A549 (cell line): ENCODE data around the gene AJAP1. TPM values are rescaled to one million over a fixed set of nuclear protein-coding genes. Genes with fewer than 3 reads are reported as not detected.

Experiments
- ATAC-seq, 2 experiments: fragments of 200-7000 bp in 1 of 2; fragments of >200 bp in 1 of 2; cut with Nextera tagmentation in 1 of 2; cut with Tn5 transposase in 1 of 2; 3 replicates each; pipeline versions ENCODE4 v1.8.0 to v1.9.1; 2018 to 2020; ENCODE audit warnings: mild to moderate bottlenecking in 1 of 2, moderate library complexity in 1 of 2
- CTCF ChIA-PET: fragments of 300-600 bp; sonication (Branson Sonifier 250); formaldehyde crosslinking; extraction: SDS; loops from one replicate; lab custom pipeline; 2021; ENCODE audit warnings: antibody characterized with exemption, inconsistent platforms; lab: Yijun Ruan, JAX
- POLR2A ChIA-PET: fragments of 350-600 bp; formaldehyde crosslinking; extraction: SDS; loops from one replicate; lab custom pipeline; 2021; ENCODE audit warnings: antibody characterized with exemption, inconsistent platforms; lab: Yijun Ruan, JAX
- DNase-seq, 2 experiments: peaks; one replicate each; pipeline versions ENCODE4 v3.0.0 to v3.0.0-alpha.2; 2011 to 2016; ENCODE audit warnings: low read depth in 1 of 2, low spot score in 1 of 2
- FAIRE-seq: peaks from 2 replicates; lab custom pipeline; 2011; peaks lifted over from hg19 to GRCh38; lab: Jason Lieb, UNC
- H3K27ac ChIP-seq, 2 experiments: fragments of >200 bp; sonication (Bioruptor Twin); formaldehyde crosslinking; 3 replicates each; pipeline ENCODE4 v1.5.1; 2016 to 2017
- H3K4me1 ChIP-seq: fragments of >200 bp; sonication (Bioruptor Twin); formaldehyde crosslinking; 3 replicates; pipeline ENCODE4 v1.6.1; 2016
- H3K4me2 ChIP-seq: fragments of >200 bp; sonication (Bioruptor Twin); formaldehyde crosslinking; 3 replicates; pipeline ENCODE4 v1.6.1; 2016
- H3K4me3 ChIP-seq: fragments of >200 bp; sonication (Bioruptor Twin); formaldehyde crosslinking; 3 replicates; pipeline ENCODE4 v1.5.1; 2016
- H3K9me3 ChIP-seq: fragments of >200 bp; sonication (Bioruptor Twin); formaldehyde crosslinking; 3 replicates; pipeline ENCODE4 v1.6.1; 2016
- CEBPB ChIP-seq, 2 experiments: fragments of >200 bp in 1 of 2; sonication (Bioruptor Twin) in 1 of 2; formaldehyde crosslinking in 1 of 2; IDR thresholded peaks; 2 replicates each; pipeline ENCODE4 v1.6.1; 2012 to 2016
- CHD2 ChIP-seq: fragments of 150-350 bp; IDR thresholded peaks from 2 replicates; pipeline ENCODE4 v1.6.1; 2014; ENCODE audit warnings: low read length; ENCODE audit not compliant: partially characterized antibody
- CHD4 ChIP-seq: fragments of 200-600 bp; sonication (generic); IDR thresholded peaks from 2 replicates; pipeline ENCODE4 v1.6.1; 2016; ENCODE audit warnings: antibody characterized with exemption, mild to moderate bottlenecking, borderline replicate concordance
- E2F6 ChIP-seq: IDR thresholded peaks from 2 replicates; pipeline ENCODE4 v1.6.1; 2012; ENCODE audit warnings: low read depth, borderline replicate concordance
- EHF ChIP-seq: fragments of 250-450 bp; sonication (Bioruptor Pico); IDR thresholded peaks from 2 replicates; pipeline ENCODE4 v1.5.0; 2020; ENCODE audit warnings: mild to moderate bottlenecking
- EHMT2 ChIP-seq: fragments of 200-600 bp; sonication (generic); IDR thresholded peaks from 2 replicates; pipeline ENCODE4 v1.6.1; 2016; ENCODE audit warnings: antibody characterized with exemption, low read depth, mild to moderate bottlenecking, moderate library complexity
- EP300 ChIP-seq, 2 experiments: fragments of >200 bp; sonication (Bioruptor Twin); formaldehyde crosslinking; IDR thresholded peaks; 2 replicates in 1 of 2; 3 replicates in 1 of 2; pipeline ENCODE4 v1.6.1; 2016 to 2017
- FOSL2 ChIP-seq, 2 experiments: fragments of 450-650 bp in 1 of 2; fragments of >200 bp in 1 of 2; sonication (Bioruptor Twin) in 1 of 2; formaldehyde crosslinking; IDR thresholded peaks; 2 replicates each; pipeline versions ENCODE4 v1.5.0 to v1.6.1; 2016 to 2020; ENCODE audit warnings: mild to moderate bottlenecking in 1 of 2, moderate library complexity in 1 of 2
- FOXS1 ChIP-seq: fragments of 250-450 bp; sonication (Bioruptor Pico); IDR thresholded peaks from 2 replicates; pipeline ENCODE4 v1.5.0; 2020; ENCODE audit warnings: mild to moderate bottlenecking, moderate library complexity
- HDAC2 ChIP-seq: fragments of 200-600 bp; sonication (generic); IDR thresholded peaks from 2 replicates; pipeline ENCODE4 v1.6.1; 2016
- HOXB5 ChIP-seq: fragments of 250-450 bp; sonication (Bioruptor Pico); IDR thresholded peaks from 2 replicates; pipeline ENCODE4 v1.5.0; 2020; ENCODE audit warnings: mild to moderate bottlenecking, moderate library complexity
- JUN ChIP-seq, 2 experiments: fragments of >200 bp; sonication (Bioruptor Twin); formaldehyde crosslinking; IDR thresholded peaks; 2 replicates in 1 of 2; 3 replicates in 1 of 2; pipeline ENCODE4 v1.6.1; 2016 to 2017
- MAFK ChIP-seq: fragments of 450-650 bp; IDR thresholded peaks from 2 replicates; pipeline ENCODE4 v1.6.1; 2014; ENCODE audit not compliant: partially characterized antibody
- NFE2L2 ChIP-seq: fragments of 150-350 bp; conservative IDR thresholded peaks from 2 replicates; pipeline ENCODE4 v1.6.1; 2014; ENCODE audit warnings: low read length
- NPAS2 ChIP-seq: fragments of 250-450 bp; sonication (Bioruptor Pico); IDR thresholded peaks from 2 replicates; pipeline ENCODE4 v1.8.0; 2022; ENCODE audit warnings: mild to moderate bottlenecking, moderate library complexity, borderline replicate concordance
- PBX3 ChIP-seq: IDR thresholded peaks from 2 replicates; pipeline ENCODE4 v1.6.1; 2012
- POLR2AphosphoS2 ChIP-seq: conservative IDR thresholded peaks from 2 replicates; pipeline ENCODE4 v1.6.1; 2012; ENCODE audit warnings: low read length, improper control_type of control experiment, inconsistent platforms
- SMC3 ChIP-seq: fragments of >200 bp; sonication (Bioruptor Twin); formaldehyde crosslinking; IDR thresholded peaks from 3 replicates; pipeline ENCODE4 v1.6.1; 2018; ENCODE audit warnings: inconsistent platforms
- TFCP2L1 ChIP-seq: fragments of 250-450 bp; sonication (Bioruptor Pico); IDR thresholded peaks from 2 replicates; pipeline ENCODE4 v1.5.0; 2021; ENCODE audit warnings: mild to moderate bottlenecking
- ZC3H11A ChIP-seq: fragments of 450-650 bp; IDR thresholded peaks from 2 replicates; pipeline ENCODE4 v1.6.1; 2014; ENCODE audit warnings: antibody characterized with exemption, mild to moderate bottlenecking
- WGBS: methylation state at CpG from one replicate; pipeline ENCODE4 v1.1.6; 2017; ENCODE audit errors: missing lambda C conversion rate; 5-methylcytosine and 5-hydroxymethylcytosine counted together
- polyA plus RNA-seq, 4 experiments: library from polyadenylated mRNA; depleted of rRNA in 3 of 4; stranded (reverse); fragments of >200 nt; fragmentation: RNase III in 1 of 4; extraction: RNeasy Plus Mini Kit Qiagen cat#74134 plus additional on column Dnase treatment in 1 of 4; gene quantifications; 2 replicates in 3 of 4; 3 replicates in 1 of 4; pipeline ENCODE4 v1.2.3, GENCODE V29; 2011 to 2017
- TF ChIP-seq, protein P1 (sequence below): fragments of 450-650 bp; IDR thresholded peaks from 2 replicates; pipeline ENCODE4 v1.6.1; 2014; ENCODE audit warnings: antibody characterized with exemption

Gene AJAP1
- polyA plus RNA-seq, 2 of the 4 experiments (the other 2 are of a cell fraction): not detected

DNA sequence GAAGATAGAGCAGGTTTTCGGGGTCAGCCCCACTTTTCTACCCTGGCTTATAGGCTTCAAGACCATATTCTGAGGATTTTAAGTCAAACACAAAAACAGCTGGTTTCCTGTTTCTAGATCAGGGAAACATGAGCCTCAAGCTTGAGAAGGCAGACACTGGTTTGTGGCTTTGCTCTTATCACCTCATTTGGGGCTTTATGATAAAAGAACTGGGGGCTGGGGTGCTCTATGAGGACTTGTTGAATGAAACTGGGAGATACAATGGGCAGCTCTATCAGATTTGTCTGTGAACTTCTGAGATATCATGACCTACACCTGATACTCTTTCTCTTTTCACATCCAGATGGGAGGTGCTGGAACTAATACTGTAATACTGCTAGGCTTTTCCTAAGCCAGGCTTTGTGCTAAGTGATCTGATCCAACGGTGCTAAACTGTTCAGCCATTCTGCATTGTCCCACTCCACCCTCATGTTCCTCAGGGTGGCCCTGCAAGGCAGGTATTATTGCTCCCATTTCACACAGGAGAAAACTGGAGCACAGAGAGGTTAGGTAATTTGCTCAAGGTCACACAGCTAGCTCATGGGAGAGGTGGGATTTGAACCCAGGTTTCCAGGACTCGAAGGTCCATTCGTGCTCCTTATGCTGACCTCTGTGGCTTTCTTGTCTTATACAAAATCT lies 6.6 kb downstream of the AJAP1 start:
- TF ChIP-seq NFE2L2 (no peak), JUN (IDR thresholded peaks at IDR 0.05) (no peak), HOXB5 (CRISPR knock-in tag) (no peak), EHF (no peak), TFCP2L1 (CRISPR knock-in tag) (no peak), CEBPB (IDR thresholded peaks at IDR 0.05) (no peak), NPAS2 (CRISPR knock-in tag) (no peak), ZC3H11A (no peak), HDAC2 (no peak), FOXS1 (CRISPR knock-in tag) (no peak)
- TF ChIP-seq, all 56 proteins: peak for 0
- Histone ChIP-seq H3K4me2 (no peak overlapping the region), H3K4me3 (no peak overlapping the region), H3K4me1 (0 out of 3 replicates have a peak, but pooled peaks cover 5% of the 10 kb centered on the region), H3K9me3 (no peaks in the 10 kb centered on the region), H3K27ac (no peak overlapping the region)
- ATAC-seq (no peak), DNase-seq (no peak), FAIRE-seq (no peak)
- CTCF ChIA-PET: no interaction called here
- 22% methylated on average over 4 of the region's 4 CpGs for WGBS
- POLR2A ChIA-PET: no interaction called here

DNA sequence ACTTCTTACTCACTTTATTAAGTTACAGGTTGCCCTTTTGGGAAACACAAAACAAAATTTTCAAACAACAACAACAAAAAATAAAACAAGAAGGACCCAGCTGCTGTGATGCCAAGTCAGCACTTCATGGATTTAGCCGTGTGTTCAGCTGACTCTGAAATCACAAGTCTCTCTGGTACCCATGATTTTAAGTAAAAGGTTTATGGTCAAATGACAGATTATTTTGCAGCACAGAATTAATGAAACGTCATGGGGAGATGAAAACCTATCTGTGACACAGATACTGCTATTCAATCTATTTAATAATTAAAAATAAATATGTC lies 7.1 kb downstream of the AJAP1 start:
- Histone ChIP-seq H3K4me2 (no peak overlapping the region), H3K9me3 (no peaks in the 10 kb centered on the region), H3K4me3 (no peak overlapping the region), H3K27ac (no peak overlapping the region), H3K4me1 (0 out of 3 replicates have a peak, but pooled peaks cover 5% of the 10 kb centered on the region)
- 29% methylated on average over 2 of the region's 2 CpGs for WGBS
- TF ChIP-seq CHD4: no peak
- TF ChIP-seq E2F6: no peak
- TF ChIP-seq, protein P1, sequence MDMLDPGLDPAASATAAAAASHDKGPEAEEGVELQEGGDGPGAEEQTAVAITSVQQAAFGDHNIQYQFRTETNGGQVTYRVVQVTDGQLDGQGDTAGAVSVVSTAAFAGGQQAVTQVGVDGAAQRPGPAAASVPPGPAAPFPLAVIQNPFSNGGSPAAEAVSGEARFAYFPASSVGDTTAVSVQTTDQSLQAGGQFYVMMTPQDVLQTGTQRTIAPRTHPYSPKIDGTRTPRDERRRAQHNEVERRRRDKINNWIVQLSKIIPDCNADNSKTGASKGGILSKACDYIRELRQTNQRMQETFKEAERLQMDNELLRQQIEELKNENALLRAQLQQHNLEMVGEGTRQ: no peak
- TF ChIP-seq PBX3: no peak
- TF ChIP-seq POLR2AphosphoS2: no peak
- no peak for TF ChIP-seq NFE2L2
- TF ChIP-seq EP300 (IDR thresholded peaks at IDR 0.05): no peak
- TF ChIP-seq EHMT2: no peak
- TF ChIP-seq CHD2: no peak
- DNase-seq (no peak), ATAC-seq (no peak), FAIRE-seq (no peak)
- ChIA-PET POLR2A (no interaction called here), CTCF (no interaction called here)

GRCh38 chr1:4662168-4662567 lies 7.8 kb downstream of the AJAP1 start:
- Histone ChIP-seq H3K4me2 (no peak overlapping the region), H3K9me3 (0 out of 3 replicates have a peak, but pooled peaks cover under 1% of the 10 kb centered on the region), H3K4me1 (0 out of 3 replicates have a peak, but pooled peaks cover 5% of the 10 kb centered on the region), H3K4me3 (no peak overlapping the region), H3K27ac (no peak overlapping the region)
- CTCF ChIA-PET: no interaction called here
- FAIRE-seq (no peak), ATAC-seq (no peak), DNase-seq (no peak)
- TF ChIP-seq MAFK: no peak
- TF ChIP-seq HDAC2: no peak
- no peak for TF ChIP-seq FOSL2 (IDR thresholded peaks at IDR 0.05)
- no peak for TF ChIP-seq FOSL2 (CRISPR knock-in tag; IDR thresholded peaks at IDR 0.05)
- no peak for TF ChIP-seq E2F6
- no peak for TF ChIP-seq CHD2
- TF ChIP-seq SMC3: no peak
- WGBS: 34% methylated on average over 13 of the region's 13 CpGs
- POLR2A ChIA-PET: no interaction called here
